Thyroid gland (tissue), 4 donors: Measurements from ENCODE around the gene MGP.

ENCODE experiments used
- POLR2A ChIP-seq, 2 donors: fragments of 450-650 bp; IDR thresholded peaks; one replicate each; pipeline ENCODE4 v1.6.1; 2017; ENCODE audit warnings: antibody characterized with exemption in 2 of 2, mild to moderate bottlenecking in 2 of 2, moderate library complexity in 1 of 2
- TF ChIP-seq, protein P1 (sequence below), 6 experiments: fragments of 200-600 bp in 3 of 6; fragments of 450-650 bp in 3 of 6; sonication (generic) in 3 of 6; IDR thresholded peaks; one replicate each; pipeline ENCODE4 v1.5.1; 2016 to 2019; ENCODE audit warnings: antibody characterized with exemption in 6 of 6, mild to moderate bottlenecking in 2 of 6, inconsistent platforms in 1 of 6, moderate library complexity in 1 of 6

DNA sequence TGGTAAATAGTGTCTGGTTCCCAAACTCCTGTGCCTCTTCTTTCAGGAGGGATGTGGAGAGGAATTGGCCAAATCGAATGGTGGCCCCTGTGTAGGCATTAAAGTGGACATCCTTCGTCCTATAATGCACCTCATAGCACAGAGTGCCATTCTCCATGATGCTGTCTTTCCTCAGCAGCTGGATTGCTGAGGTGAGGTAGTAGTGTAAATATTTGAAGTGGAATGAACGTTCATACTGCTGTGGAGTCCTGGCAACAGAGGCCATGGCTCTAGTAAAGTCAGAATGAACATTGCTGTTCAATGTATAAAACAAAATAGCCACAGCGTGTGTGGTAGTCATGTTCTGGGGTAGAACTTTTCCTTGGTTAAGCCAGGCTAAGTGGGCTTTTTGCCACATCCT is 45.0 kb downstream of the MGP start:
- no peak for TF ChIP-seq POLR2A (IDR thresholded peaks at IDR 0.05)
- TF ChIP-seq, protein P1, sequence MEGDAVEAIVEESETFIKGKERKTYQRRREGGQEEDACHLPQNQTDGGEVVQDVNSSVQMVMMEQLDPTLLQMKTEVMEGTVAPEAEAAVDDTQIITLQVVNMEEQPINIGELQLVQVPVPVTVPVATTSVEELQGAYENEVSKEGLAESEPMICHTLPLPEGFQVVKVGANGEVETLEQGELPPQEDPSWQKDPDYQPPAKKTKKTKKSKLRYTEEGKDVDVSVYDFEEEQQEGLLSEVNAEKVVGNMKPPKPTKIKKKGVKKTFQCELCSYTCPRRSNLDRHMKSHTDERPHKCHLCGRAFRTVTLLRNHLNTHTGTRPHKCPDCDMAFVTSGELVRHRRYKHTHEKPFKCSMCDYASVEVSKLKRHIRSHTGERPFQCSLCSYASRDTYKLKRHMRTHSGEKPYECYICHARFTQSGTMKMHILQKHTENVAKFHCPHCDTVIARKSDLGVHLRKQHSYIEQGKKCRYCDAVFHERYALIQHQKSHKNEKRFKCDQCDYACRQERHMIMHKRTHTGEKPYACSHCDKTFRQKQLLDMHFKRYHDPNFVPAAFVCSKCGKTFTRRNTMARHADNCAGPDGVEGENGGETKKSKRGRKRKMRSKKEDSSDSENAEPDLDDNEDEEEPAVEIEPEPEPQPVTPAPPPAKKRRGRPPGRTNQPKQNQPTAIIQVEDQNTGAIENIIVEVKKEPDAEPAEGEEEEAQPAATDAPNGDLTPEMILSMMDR (IDR thresholded peaks at IDR 0.05) = no peak
